ENCODE data around the gene CDK13. TPM values are rescaled to one million over a fixed set of nuclear protein-coding genes. Genes with fewer than 3 reads are reported as not detected.

The CDK13 gene
- total RNA-seq, 1 donor from 2014 or later: 50.2 TPM

DNA sequence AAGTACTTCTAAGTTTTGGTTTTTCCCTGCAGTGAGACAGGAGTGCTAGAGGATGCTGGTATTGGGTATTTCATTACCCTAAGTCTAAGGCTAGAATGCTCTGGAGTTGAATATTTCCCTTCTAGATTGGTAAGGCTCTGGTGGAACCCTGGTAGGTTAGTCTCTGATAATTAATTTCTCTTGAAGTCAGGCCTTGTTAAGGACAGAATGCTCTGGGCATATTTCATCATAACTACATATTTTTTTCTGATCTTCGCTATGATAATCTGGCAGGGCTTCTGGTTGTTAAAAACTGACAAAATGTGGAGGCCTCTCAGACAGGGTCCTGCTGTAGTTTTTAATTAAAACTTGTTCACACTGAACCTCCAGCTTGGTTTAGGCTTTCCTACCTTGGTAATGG, 83.8 kb downstream of the CDK13 start:
- Mint-ChIP-seq H3K4me3 (no peak overlapping the region), H3K36me3 (ENCODE audit: low read depth) (peaks cover 18% of the 10 kb centered on the region), H3K27ac (ENCODE audit: unreplicated experiment) (no peak overlapping the region), H3K4me1 (no peaks in the 10 kb centered on the region), H3K27me3 (ENCODE audit: low read depth) (no peaks in the 10 kb centered on the region), H3K9me3 (peaks cover 7% of the 10 kb centered on the region)
- no peak for DNase-seq (ENCODE audit: low read depth, low spot score)
- TF ChIP-seq, protein P1, sequence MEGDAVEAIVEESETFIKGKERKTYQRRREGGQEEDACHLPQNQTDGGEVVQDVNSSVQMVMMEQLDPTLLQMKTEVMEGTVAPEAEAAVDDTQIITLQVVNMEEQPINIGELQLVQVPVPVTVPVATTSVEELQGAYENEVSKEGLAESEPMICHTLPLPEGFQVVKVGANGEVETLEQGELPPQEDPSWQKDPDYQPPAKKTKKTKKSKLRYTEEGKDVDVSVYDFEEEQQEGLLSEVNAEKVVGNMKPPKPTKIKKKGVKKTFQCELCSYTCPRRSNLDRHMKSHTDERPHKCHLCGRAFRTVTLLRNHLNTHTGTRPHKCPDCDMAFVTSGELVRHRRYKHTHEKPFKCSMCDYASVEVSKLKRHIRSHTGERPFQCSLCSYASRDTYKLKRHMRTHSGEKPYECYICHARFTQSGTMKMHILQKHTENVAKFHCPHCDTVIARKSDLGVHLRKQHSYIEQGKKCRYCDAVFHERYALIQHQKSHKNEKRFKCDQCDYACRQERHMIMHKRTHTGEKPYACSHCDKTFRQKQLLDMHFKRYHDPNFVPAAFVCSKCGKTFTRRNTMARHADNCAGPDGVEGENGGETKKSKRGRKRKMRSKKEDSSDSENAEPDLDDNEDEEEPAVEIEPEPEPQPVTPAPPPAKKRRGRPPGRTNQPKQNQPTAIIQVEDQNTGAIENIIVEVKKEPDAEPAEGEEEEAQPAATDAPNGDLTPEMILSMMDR (conservative IDR thresholded peaks at IDR 0.05): no peak

DNA sequence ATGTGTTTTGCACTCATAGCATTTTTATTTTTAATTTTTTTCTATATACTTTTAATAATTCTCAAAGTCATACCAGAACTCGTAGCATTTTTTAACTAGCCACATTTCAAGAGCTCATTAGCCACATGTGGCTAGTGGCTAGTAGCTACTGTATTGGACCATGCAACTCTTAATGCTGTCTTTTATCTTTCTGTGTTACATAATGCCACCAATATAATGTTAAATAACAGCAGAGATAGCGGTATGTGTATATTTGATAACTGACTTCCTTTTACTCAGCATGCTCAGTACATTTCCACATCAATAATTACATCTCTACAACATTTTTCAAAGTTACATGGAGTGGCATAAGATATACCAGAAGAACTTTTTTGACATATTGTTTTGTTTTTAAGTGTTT, 91.4 kb downstream of the CDK13 start:
- no peak overlapping the region for H3K27ac Mint-ChIP-seq (ENCODE audit: unreplicated experiment)
- DNase-seq (ENCODE audit: low read depth, low spot score): no peak
- TF ChIP-seq, protein P1 (conservative IDR thresholded peaks at IDR 0.05): no peak
- H3K27me3 Mint-ChIP-seq (ENCODE audit: low read depth): no peaks in the 10 kb centered on the region
- peaks cover 10% of the 10 kb centered on the region for H3K36me3 Mint-ChIP-seq (ENCODE audit: low read depth)
- H3K4me3 Mint-ChIP-seq: no peak overlapping the region
- H3K4me1 Mint-ChIP-seq: no peaks in the 10 kb centered on the region
- H3K9me3 Mint-ChIP-seq: peaks cover 7% of the 10 kb centered on the region

DNA sequence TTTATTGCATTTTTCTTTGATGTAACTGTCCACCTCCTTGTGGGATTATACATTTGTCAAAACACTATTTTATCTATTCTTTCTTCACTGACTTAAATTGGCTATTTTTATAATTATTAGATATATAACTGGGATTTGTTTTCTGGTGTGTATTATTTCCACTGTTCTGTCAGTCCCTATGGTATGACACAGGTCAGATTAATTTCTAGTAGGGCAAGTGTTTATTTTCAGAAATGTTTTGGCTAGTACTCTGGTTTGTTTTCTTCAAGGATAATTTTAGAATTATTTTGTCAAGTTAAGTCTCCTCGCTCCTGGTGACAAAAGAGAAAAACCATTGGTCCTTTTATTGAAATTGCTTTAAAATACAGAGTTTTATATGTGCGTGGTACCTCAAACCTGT, 93.1 kb downstream of the CDK13 start:
- DNase-seq (ENCODE audit: low read depth, low spot score): no peak
- Mint-ChIP-seq H3K4me3 (no peak overlapping the region), H3K4me1 (no peaks in the 10 kb centered on the region), H3K36me3 (ENCODE audit: low read depth) (peaks cover 3% of the 10 kb centered on the region), H3K9me3 (no peaks in the 10 kb centered on the region), H3K27ac (ENCODE audit: unreplicated experiment) (no peak overlapping the region), H3K27me3 (ENCODE audit: low read depth) (no peaks in the 10 kb centered on the region)
- TF ChIP-seq, protein P1 (conservative IDR thresholded peaks at IDR 0.05): no peak

DNA sequence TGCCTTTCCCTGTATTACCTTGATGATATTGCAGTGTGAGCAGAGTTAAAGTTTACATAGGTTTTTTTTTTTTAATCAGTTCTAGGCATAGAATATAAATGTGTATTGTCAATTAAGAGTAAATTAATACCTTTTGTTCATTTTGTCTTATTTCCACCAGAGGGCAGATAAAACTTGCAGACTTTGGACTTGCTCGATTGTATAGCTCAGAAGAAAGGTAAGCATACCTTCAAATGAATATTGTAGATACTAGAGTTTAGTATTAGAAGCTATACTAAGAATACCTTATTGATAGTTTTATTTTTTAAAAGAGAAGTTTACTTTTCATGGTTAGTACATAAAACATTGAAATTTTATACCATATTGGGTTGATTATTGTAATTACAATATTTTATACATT, 97.6 kb downstream of the CDK13 start:
- no peak overlapping the region for H3K27ac Mint-ChIP-seq (ENCODE audit: unreplicated experiment)
- H3K27me3 Mint-ChIP-seq (ENCODE audit: low read depth): no peaks in the 10 kb centered on the region
- H3K4me1 Mint-ChIP-seq: no peaks in the 10 kb centered on the region
- TF ChIP-seq, protein P1 (conservative IDR thresholded peaks at IDR 0.05): peak; percentile 37
- no peak overlapping the region for H3K4me3 Mint-ChIP-seq
- no peak for DNase-seq (ENCODE audit: low read depth, low spot score)
- peaks cover 3% of the 10 kb centered on the region for H3K36me3 Mint-ChIP-seq (ENCODE audit: low read depth)
- no peaks in the 10 kb centered on the region for H3K9me3 Mint-ChIP-seq

DNA sequence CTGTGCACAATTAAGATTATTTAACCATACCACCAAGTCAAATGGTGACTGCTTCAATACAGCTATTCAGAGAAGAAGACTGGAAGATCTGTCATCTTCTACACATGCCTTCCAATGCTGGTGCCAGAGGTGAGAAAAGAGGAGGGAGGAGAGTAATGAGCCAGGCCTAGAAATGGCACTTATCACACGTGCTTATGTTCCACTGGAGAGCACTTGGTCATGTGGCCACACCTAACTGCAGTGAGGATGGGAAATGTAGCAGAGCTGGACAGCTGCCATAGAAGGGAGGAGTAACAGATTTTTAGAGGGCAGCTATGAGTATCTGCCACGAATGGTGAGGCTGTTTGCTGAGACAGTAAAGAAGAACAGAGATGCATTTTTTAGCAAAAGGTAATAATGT, 107.2 kb downstream of the CDK13 start:
- Mint-ChIP-seq H3K9me3 (no peaks in the 10 kb centered on the region), H3K36me3 (ENCODE audit: low read depth) (no peaks in the 10 kb centered on the region), H3K4me1 (peaks cover 9% of the 10 kb centered on the region), H3K27ac (ENCODE audit: unreplicated experiment) (peak overlapping the region; percentile 1), H3K27me3 (ENCODE audit: low read depth) (no peaks in the 10 kb centered on the region), H3K4me3 (no peak overlapping the region)
- TF ChIP-seq, protein P1 (conservative IDR thresholded peaks at IDR 0.05): no peak
- DNase-seq (ENCODE audit: low read depth, low spot score): no peak

DNA sequence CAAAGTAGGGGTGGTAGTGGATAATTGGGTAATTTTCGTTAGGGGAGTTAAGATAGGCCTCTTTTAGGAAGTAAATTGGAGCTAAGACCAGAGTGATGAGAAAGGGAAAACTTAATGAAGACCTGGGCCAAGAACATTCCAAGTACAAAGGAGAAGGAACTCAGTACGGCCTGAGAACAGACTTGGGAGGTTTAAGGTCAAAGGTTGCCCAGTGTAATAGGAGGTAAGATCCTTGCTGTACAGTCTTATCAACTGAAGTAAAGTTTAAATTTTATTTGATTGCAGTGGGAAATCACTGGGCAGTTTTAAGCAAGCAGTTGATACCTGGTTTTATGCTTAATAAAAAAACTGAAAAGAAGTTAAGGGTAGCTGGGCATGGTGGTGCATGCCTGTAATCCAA, 108.0 kb downstream of the CDK13 start:
- peaks cover 3% of the 10 kb centered on the region for H3K36me3 Mint-ChIP-seq (ENCODE audit: low read depth)
- peaks cover 9% of the 10 kb centered on the region for H3K4me1 Mint-ChIP-seq
- H3K27ac Mint-ChIP-seq (ENCODE audit: unreplicated experiment): no peak overlapping the region
- H3K4me3 Mint-ChIP-seq: no peak overlapping the region
- no peaks in the 10 kb centered on the region for H3K27me3 Mint-ChIP-seq (ENCODE audit: low read depth)
- no peak for DNase-seq (ENCODE audit: low read depth, low spot score)
- H3K9me3 Mint-ChIP-seq: no peaks in the 10 kb centered on the region
- TF ChIP-seq, protein P1 (conservative IDR thresholded peaks at IDR 0.05): no peak
